ENCODE measurements around the gene KLHL11.

The KLHL11 gene

DNA sequence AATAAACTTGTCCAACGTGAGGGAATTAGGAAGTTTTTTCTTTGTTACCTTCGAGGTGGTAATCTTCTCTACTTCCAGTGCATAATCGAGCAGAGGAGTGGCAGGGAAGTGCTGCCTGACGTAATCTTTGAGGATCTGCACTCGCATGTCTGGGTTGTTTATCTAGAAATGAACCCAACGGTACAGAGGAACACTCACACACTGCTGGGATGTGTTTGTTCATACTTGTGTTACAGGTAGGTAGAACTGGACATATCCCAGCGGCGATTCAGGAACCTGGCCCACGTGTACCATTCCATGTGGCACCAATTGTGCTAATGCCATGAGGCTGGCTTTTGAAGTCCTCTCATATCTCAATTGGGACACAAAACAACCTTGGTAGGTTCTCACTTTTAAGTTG is 4.2 kb upstream of the KLHL11 start:
- Histone ChIP-seq H3K27ac (ENCODE audit: low read depth, low read length, poor library complexity, severe bottlenecking) (no peak overlapping the region), H3K36me3 (ENCODE audit: insufficient read depth, low read length) (peaks cover 74% of the 10 kb centered on the region), H3K27me3 (ENCODE audit: insufficient read depth, low read length) (no peaks in the 10 kb centered on the region), H3K4me3 (ENCODE audit: low read depth, low read length, poor library complexity, severe bottlenecking) (no peak overlapping the region), H4K20me1 (ENCODE audit: insufficient read depth, low read length) (no peaks in the 10 kb centered on the region), H3K9me2 (ENCODE audit: low read depth, low read length) (no peaks in the 10 kb centered on the region), H3F3A (ENCODE audit: insufficient read depth, low read length) (no peaks in the 10 kb centered on the region; the same call in 1 of the 2 replicates), H3K4me2 (ENCODE audit: low read length) (no peak overlapping the region), H3K9me3 (ENCODE audit: low read length) (no peaks in the 10 kb centered on the region), H3K9ac (ENCODE audit: low read length) (no peak overlapping the region), H3K4me1 (ENCODE audit: insufficient read depth, low read length, severe bottlenecking) (peaks cover 3% of the 10 kb centered on the region), H2AFZ (ENCODE audit: low read length) (no peak overlapping the region), H3K79me2 (ENCODE audit: insufficient read depth, low read length) (peaks cover 4% of the 10 kb centered on the region)
- TF ChIP-seq EZH2 (IDR thresholded peaks at IDR 0.05; ENCODE audit: borderline replicate concordance, low read length): no peak
- TF ChIP-seq, protein P1, sequence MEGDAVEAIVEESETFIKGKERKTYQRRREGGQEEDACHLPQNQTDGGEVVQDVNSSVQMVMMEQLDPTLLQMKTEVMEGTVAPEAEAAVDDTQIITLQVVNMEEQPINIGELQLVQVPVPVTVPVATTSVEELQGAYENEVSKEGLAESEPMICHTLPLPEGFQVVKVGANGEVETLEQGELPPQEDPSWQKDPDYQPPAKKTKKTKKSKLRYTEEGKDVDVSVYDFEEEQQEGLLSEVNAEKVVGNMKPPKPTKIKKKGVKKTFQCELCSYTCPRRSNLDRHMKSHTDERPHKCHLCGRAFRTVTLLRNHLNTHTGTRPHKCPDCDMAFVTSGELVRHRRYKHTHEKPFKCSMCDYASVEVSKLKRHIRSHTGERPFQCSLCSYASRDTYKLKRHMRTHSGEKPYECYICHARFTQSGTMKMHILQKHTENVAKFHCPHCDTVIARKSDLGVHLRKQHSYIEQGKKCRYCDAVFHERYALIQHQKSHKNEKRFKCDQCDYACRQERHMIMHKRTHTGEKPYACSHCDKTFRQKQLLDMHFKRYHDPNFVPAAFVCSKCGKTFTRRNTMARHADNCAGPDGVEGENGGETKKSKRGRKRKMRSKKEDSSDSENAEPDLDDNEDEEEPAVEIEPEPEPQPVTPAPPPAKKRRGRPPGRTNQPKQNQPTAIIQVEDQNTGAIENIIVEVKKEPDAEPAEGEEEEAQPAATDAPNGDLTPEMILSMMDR (IDR thresholded peaks at IDR 0.05; ENCODE audit: low read length): no peak

- Histone ChIP-seq H3K4me2 (ENCODE audit: low read length) (no peak overlapping the region), H3K27me3 (ENCODE audit: insufficient read depth, low read length) (no peaks in the 10 kb centered on the region), H3K9me3 (ENCODE audit: low read length) (no peaks in the 10 kb centered on the region), H3K79me2 (ENCODE audit: insufficient read depth, low read length) (peaks cover 12% of the 10 kb centered on the region), H3K4me3 (ENCODE audit: low read depth, low read length, poor library complexity, severe bottlenecking) (no peak overlapping the region), H3K36me3 (ENCODE audit: insufficient read depth, low read length) (peaks cover 65% of the 10 kb centered on the region), H4K20me1 (ENCODE audit: insufficient read depth, low read length) (peaks cover 4% of the 10 kb centered on the region; the same call in 1 of the 2 replicates), H3F3A (ENCODE audit: insufficient read depth, low read length) (no peaks in the 10 kb centered on the region; the same call in 1 of the 2 replicates), H3K27ac (ENCODE audit: low read depth, low read length, poor library complexity, severe bottlenecking) (no peak overlapping the region), H3K9ac (ENCODE audit: low read length) (no peak overlapping the region), H3K9me2 (ENCODE audit: low read depth, low read length) (no peaks in the 10 kb centered on the region), H3K4me1 (ENCODE audit: insufficient read depth, low read length, severe bottlenecking) (peaks cover 11% of the 10 kb centered on the region), H2AFZ (ENCODE audit: low read length) (no peak overlapping the region)
- TF ChIP-seq EZH2 (IDR thresholded peaks at IDR 0.05; ENCODE audit: borderline replicate concordance, low read length): no peak
- TF ChIP-seq, protein P1 (IDR thresholded peaks at IDR 0.05; ENCODE audit: low read length): no peak
Measured at GRCh38 chr17:41868568-41868967, 3.3 kb upstream of the KLHL11 start.

DNA sequence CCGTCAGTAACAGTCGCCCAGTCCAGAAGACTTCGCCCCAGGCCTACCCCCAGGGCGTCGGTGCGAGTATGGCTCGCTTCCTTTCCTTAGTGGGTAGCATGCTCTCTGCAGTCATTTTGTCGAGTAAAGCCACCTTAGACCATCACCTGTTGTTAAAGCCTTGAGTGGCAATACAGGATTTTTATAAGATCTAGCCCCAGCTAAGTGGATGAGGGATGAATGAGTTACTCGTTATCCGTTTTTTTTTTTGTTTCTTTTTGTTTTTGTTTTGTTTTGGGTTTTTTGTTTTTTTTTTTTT is 322 bp upstream of the KLHL11 start:
- no peak for TF ChIP-seq EZH2 (IDR thresholded peaks at IDR 0.05; ENCODE audit: borderline replicate concordance, low read length)
- TF ChIP-seq, protein P1 (IDR thresholded peaks at IDR 0.05; ENCODE audit: low read length): no peak
- Histone ChIP-seq H3K9ac (ENCODE audit: low read length) (peak overlapping the region; percentile 94; the same call in 1 of the 2 replicates), H3K4me3 (ENCODE audit: low read depth, low read length, poor library complexity, severe bottlenecking) (peak overlapping the region; percentile 93), H3K4me2 (ENCODE audit: low read length) (peak overlapping the region; percentile 99), H2AFZ (ENCODE audit: low read length) (no peak overlapping the region), H3F3A (ENCODE audit: insufficient read depth, low read length) (no peaks in the 10 kb centered on the region; the same call in 1 of the 2 replicates), H3K36me3 (ENCODE audit: insufficient read depth, low read length) (peaks cover 36% of the 10 kb centered on the region), H3K27ac (ENCODE audit: low read depth, low read length, poor library complexity, severe bottlenecking) (peak overlapping the region; percentile 34), H3K79me2 (ENCODE audit: insufficient read depth, low read length) (peaks cover 39% of the 10 kb centered on the region), H3K4me1 (ENCODE audit: insufficient read depth, low read length, severe bottlenecking) (peaks cover 27% of the 10 kb centered on the region), H4K20me1 (ENCODE audit: insufficient read depth, low read length) (peaks cover 4% of the 10 kb centered on the region; the same call in 1 of the 2 replicates), H3K27me3 (ENCODE audit: insufficient read depth, low read length) (no peaks in the 10 kb centered on the region), H3K9me3 (ENCODE audit: low read length) (no peaks in the 10 kb centered on the region), H3K9me2 (ENCODE audit: low read depth, low read length) (no peaks in the 10 kb centered on the region)

Measured in OCI-LY1 (cell line).